Testis (tissue), 5 donors: ENCODE results near the gene SEC24B. TPM values are rescaled to one million over a fixed set of nuclear protein-coding genes. Genes with fewer than 3 reads are reported as not detected.
A peak's percentile ranks its signal among the peaks of the same experiment; 100 is the strongest.

ENCODE experiments used
- DNase-seq: peaks from one replicate; pipeline ENCODE4 v3.0.0-alpha.2; 2019
- H3K27ac ChIP-seq, 2 donors: fragments of 200-600 bp; sonication (generic); one replicate each; pipeline ENCODE4 v1.5.1; 2019
- H3K27me3 ChIP-seq: fragments of 200-600 bp; sonication (generic); one replicate; pipeline ENCODE4 v1.5.1; 2019
- H3K36me3 ChIP-seq: fragments of 200-600 bp; sonication (generic); one replicate; pipeline ENCODE4 v1.5.1; 2017; ENCODE audit warnings: low read depth; ENCODE audit errors: missing control alignments
- H3K4me1 ChIP-seq: fragments of 200-600 bp; sonication (generic); one replicate; pipeline ENCODE4 v1.5.1; 2019
- H3K4me3 ChIP-seq, 2 donors: fragments of 200-600 bp; sonication (generic); one replicate each; pipeline ENCODE4 v1.5.1; 2017 to 2019
- H3K9me3 ChIP-seq: fragments of 200-600 bp; sonication (generic); one replicate; pipeline ENCODE4 v1.5.1; 2017
- CTCF ChIP-seq, 3 experiments: fragments of 450-650 bp in 2 of 3; fragments of 200-600 bp in 1 of 3; sonication (generic) in 1 of 3; IDR thresholded peaks; one replicate each; pipeline ENCODE4 v1.5.1; 2016 to 2019; ENCODE audit warnings: antibody characterized with exemption in 3 of 3, mild to moderate bottlenecking in 2 of 3, moderate library complexity in 1 of 3
- POLR2A ChIP-seq: fragments of 450-650 bp; IDR thresholded peaks from one replicate; pipeline ENCODE4 v1.6.1; 2017; ENCODE audit warnings: antibody characterized with exemption, mild to moderate bottlenecking, moderate library complexity
- WGBS, 2 donors: methylation state at CpG; one replicate each; pipeline ENCODE4 v1.1.5; 2018; 5-methylcytosine and 5-hydroxymethylcytosine counted together
- intact Hi-C: fragments of 100-400 bp; cut with DNase I; formaldehyde crosslinking; loops from one replicate; pipeline ENCODE4 v1.15.1; 2023; ENCODE audit warnings: low total_unique reads
- long read RNA-seq, 2 donors: transcript quantifications; one replicate each; lab custom pipeline, GENCODE V29; 2026
- polyA plus RNA-seq: library from polyadenylated mRNA; stranded (reverse); fragments of 350-450 nt; fragmentation: Illumina TruSeq; extraction: RNeasy Lipid Tissue Mini Kit (QIAGEN cat#74804); gene quantifications from one replicate; pipeline ENCODE4 v1.2.3, GENCODE V29; 2014; ENCODE audit warnings: low read depth, low replicate concordance; ENCODE audit not compliant: insufficient read depth
- total RNA-seq, 2 donors: library from RNA; depleted of rRNA; stranded (reverse); fragments of >200 nt; gene quantifications; one replicate each; pipeline ENCODE4 v1.2.3, GENCODE V29; 2016

SEC24B gene
- total RNA-seq (10 to 100 TPM; 36.0 to 38.6 TPM), polyA plus RNA-seq (22.7 TPM)
- long read RNA-seq, donor 1, partial matches to known transcripts = 0 of 2 reads
- long read RNA-seq, donor 1, other reads (novel, unspliced or antisense) = 0 of 2 reads
- long read RNA-seq, donor 2, partial matches to known transcripts = 13 of 13 reads
- long read RNA-seq, donor 2, other reads (novel, unspliced or antisense) = 0 of 13 reads

- Histone ChIP-seq H3K27ac (peak within 1 kb of the TSS; percentile 93 to 94), H3K4me3 (peak within 1 kb of the TSS; percentile 68 to 83), H3K4me1 (peaks cover 22% of the 10 kb centered on the region), H3K9me3 (no peaks in the 10 kb centered on the region), H3K36me3 (no peaks in the 10 kb centered on the region), H3K27me3 (no peaks in the 10 kb centered on the region)
- 1% methylated on average over 14 to 33 of the region's 87 CpGs for WGBS, 2 donors
- TF ChIP-seq CTCF (IDR thresholded peaks at IDR 0.05) (peak; percentile 93 to 98 (median 94)), POLR2A (no peak)
- intact Hi-C loops = loop anchor here (10.0 kb wide), 1 partner anchor 121 kb away; no protein-coding TSS in a partner anchor
- DNase-seq = peak; percentile 93
Observed at GRCh38 chr4:109433205-109434006, at the start of gene SEC24B. Gene SEC24B (plus strand): TSS chr4:109433815. CDS start chr4:109433870, 55 bp downstream.

GRCh38 chr4:109383823-109384222 is 49.8 kb upstream of the SEC24B start:
- Histone ChIP-seq H3K27me3 (no peaks in the 10 kb centered on the region), H3K9me3 (no peaks in the 10 kb centered on the region), H3K4me1 (no peaks in the 10 kb centered on the region), H3K4me3 (no peak overlapping the region), H3K36me3 (no peaks in the 10 kb centered on the region), H3K27ac (no peak overlapping the region)
- intact Hi-C loops = no loop called here
- TF ChIP-seq CTCF (IDR thresholded peaks at IDR 0.05) = no peak
- no peak for TF ChIP-seq POLR2A
- WGBS, 2 donors = 90 to 91% methylated on average over 5 of the region's 6 CpGs
- no peak for DNase-seq

GRCh38 chr4:109385260-109385659 is 48.4 kb upstream of the SEC24B start:
- TF ChIP-seq CTCF (IDR thresholded peaks at IDR 0.05) = no peak
- TF ChIP-seq POLR2A = no peak
- H3K27ac ChIP-seq = no peak overlapping the region
- no peaks in the 10 kb centered on the region for H3K36me3 ChIP-seq
- 93 to 100% methylated on average over 1 to 5 of the region's 5 CpGs for WGBS, 2 donors
- no peaks in the 10 kb centered on the region for H3K9me3 ChIP-seq
- intact Hi-C loops = no loop called here
- DNase-seq = no peak
- H3K4me3 ChIP-seq = no peak overlapping the region
- H3K27me3 ChIP-seq = no peaks in the 10 kb centered on the region
- no peaks in the 10 kb centered on the region for H3K4me1 ChIP-seq

GRCh38 chr4:109389369-109390114 is 44.1 kb upstream of the SEC24B start:
- no peak for DNase-seq
- Histone ChIP-seq H3K9me3 (no peaks in the 10 kb centered on the region), H3K4me1 (no peaks in the 10 kb centered on the region), H3K36me3 (no peaks in the 10 kb centered on the region), H3K27ac (no peak overlapping the region), H3K27me3 (no peaks in the 10 kb centered on the region), H3K4me3 (no peak overlapping the region)
- intact Hi-C loops = no loop called here
- 42 to 45% methylated on average over 7 of the region's 7 CpGs for WGBS, 2 donors
- TF ChIP-seq CTCF (IDR thresholded peaks at IDR 0.05) = no peak
- no peak for TF ChIP-seq POLR2A
